ENCODE data around the gene KRT73. TPM values are rescaled to one million over a fixed set of nuclear protein-coding genes. Genes with fewer than 3 reads are reported as not detected.
"Not testable (repeated sequence)": the region's sequence is repeated elsewhere in the genome, so short reads cannot be mapped to it uniquely, and the experiment has no call there.

The KRT73 gene
- total RNA-seq, 2 experiments from 2014 or later: not detected

DNA sequence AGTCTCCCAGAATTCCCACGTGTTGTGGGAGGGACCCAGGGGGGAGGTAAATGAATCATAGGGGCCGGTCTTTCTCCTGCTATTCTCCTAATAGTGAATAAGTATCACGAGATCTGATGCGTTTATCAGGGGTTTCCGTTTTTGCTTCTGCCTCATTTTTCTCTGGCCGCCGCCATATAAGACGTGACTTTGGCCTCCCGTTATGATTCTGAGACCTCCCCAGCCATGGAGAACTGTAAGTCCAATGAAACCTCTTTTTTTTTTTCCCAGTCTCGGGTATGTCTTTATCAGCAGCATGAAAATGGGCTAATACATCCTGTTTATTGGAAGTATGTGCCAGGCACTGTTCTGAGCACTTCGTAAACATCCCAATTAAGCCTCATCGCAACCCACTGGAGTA is 17.9 kb downstream of the KRT73 start:
- DNase-seq (no peak), ATAC-seq (no peak)
- Mint-ChIP-seq H3K4me3 (no peak overlapping the region), H3K36me3 (no peaks in the 10 kb centered on the region), H3K27me3 (peaks cover 39% of the 10 kb centered on the region), H3K9me3 (ENCODE audit: low read depth) (no peaks in the 10 kb centered on the region), H3K4me1 (no peaks in the 10 kb centered on the region), H3K27ac (no peak overlapping the region)
- CTCF ChIA-PET: no interaction called here

DNA sequence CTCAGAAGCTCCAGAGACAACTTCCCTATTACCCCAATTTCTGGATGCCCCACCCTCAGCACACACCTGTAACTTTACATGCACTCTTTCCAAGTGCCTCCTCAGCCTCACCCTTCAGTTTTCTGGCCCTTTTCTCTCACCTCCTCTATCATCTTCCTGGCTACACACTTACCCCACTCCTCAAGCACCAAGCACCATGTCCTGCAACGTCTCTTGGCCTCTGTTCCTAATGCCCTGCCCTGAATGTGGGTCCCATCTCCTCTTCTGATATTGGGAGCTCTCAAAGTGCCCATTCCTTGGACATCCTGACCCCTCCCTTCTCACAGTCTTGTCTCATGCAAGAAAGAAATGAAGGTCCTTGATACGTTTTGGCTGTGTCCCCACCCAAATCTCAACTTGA is 18.3 kb downstream of the KRT73 start:
- CTCF ChIA-PET: no interaction called here
- peak; percentile 15 for DNase-seq
- Mint-ChIP-seq H3K4me3 (no peak overlapping the region), H3K4me1 (no peaks in the 10 kb centered on the region), H3K27me3 (peaks cover 39% of the 10 kb centered on the region), H3K27ac (no peak overlapping the region), H3K9me3 (ENCODE audit: low read depth) (no peaks in the 10 kb centered on the region), H3K36me3 (no peaks in the 10 kb centered on the region)
- ATAC-seq: no peak

DNA sequence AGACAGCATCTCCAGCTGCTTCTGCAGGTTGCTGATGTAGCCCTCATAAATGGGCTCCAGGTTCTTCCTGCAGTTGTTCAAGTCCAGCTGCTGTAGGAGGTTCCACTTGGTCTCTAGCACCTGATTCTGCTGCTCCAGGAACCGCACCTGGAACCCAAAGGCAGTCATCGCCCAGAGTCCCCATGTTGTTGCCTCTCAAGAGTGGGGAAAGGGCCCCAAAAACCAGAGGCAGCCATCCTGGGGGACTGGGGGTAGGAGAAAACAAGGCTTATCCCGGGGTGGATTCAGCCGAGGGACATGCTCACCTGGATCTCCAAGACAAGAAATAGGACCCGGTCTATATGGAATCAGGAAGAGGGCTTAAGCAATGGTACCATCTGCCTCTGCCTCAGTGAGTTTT is 19.4 kb downstream of the KRT73 start:
- Mint-ChIP-seq H3K27me3 (peaks cover 43% of the 10 kb centered on the region), H3K27ac (no peak overlapping the region), H3K36me3 (no peaks in the 10 kb centered on the region), H3K4me3 (no peak overlapping the region), H3K9me3 (ENCODE audit: low read depth) (no peaks in the 10 kb centered on the region), H3K4me1 (no peaks in the 10 kb centered on the region)
- DNase-seq (peak; percentile 36), ATAC-seq (no peak)
- CTCF ChIA-PET: no interaction called here

DNA sequence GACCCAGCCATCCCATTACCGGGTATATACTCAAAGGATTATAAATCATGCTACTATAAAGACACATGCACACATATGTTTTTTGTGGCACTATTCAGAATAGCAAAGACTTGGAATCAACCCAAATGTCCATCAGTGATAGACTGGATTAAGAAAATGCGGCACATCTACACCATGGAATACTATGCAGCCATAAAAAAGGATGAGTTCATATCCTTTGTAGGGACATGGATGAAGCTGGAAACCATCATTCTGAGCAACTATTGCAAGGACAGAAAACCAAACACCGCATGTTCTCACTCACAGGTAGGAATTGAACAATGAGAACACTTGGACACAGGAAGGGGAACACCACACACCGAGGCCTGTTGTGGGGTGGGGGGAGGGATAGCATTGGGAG is 24.1 kb downstream of the KRT73 start:
- H3K4me3 Mint-ChIP-seq; ATAC-seq; H3K9me3 Mint-ChIP-seq (ENCODE audit: low read depth); H3K36me3 Mint-ChIP-seq; CTCF ChIA-PET; H3K4me1 Mint-ChIP-seq; H3K27ac Mint-ChIP-seq; DNase-seq: not testable (repeated sequence)
- peaks cover 32% of the 10 kb centered on the region for H3K27me3 Mint-ChIP-seq

DNA sequence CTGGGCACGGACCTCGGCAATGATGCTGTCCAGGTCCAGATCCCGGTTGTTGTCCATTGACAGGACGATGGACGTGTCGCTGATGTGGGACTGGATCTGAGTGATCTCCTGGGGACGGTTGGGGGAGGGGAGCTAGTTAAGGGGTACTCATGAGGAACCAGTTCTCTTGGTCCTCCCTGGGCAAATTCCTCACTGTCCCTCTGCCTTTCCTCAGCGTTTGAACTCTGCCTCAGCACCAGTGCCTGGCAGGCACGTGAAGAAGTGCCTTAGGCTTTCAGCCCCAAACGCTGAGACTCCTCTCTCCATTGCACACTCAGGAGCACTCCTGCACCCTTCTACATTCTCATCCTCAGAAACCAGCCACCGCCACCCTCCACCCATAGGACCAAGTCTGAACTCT is 26.8 kb downstream of the KRT73 start:
- Mint-ChIP-seq H3K4me1 (peaks cover 2% of the 10 kb centered on the region), H3K36me3 (no peaks in the 10 kb centered on the region), H3K4me3 (no peak overlapping the region), H3K27ac (no peak overlapping the region), H3K9me3 (ENCODE audit: low read depth) (no peaks in the 10 kb centered on the region), H3K27me3 (peaks cover 20% of the 10 kb centered on the region)
- CTCF ChIA-PET: interaction anchor here (24.3 kb wide), 1 partner anchor 284 kb away, joined by 459 read pairs; no protein-coding TSS in a partner anchor
- ATAC-seq (no peak), DNase-seq (no peak)

DNA sequence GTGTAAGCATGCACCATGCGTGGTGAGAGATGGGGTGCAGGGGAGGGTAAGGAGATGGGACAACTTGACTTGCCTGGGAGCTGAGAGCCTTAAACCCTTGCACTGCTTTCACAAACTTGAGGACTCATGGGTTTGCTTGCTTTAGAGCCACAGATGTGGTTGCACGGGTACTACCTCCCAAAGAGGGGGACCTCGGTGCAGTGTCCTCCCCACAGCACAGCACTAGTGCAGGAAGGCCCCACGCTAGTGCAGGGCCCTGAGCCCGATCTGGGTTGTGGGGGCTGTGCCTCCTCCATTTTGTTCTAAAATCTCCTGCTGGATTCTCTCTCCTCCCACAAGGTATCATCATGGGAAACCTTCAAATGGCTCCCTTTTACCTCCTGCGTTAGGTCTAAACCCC is 28.3 kb downstream of the KRT73 start:
- Mint-ChIP-seq H3K4me3 (no peak overlapping the region), H3K9me3 (ENCODE audit: low read depth) (no peaks in the 10 kb centered on the region), H3K36me3 (no peaks in the 10 kb centered on the region), H3K27me3 (peaks cover 15% of the 10 kb centered on the region), H3K27ac (no peak overlapping the region), H3K4me1 (peaks cover 14% of the 10 kb centered on the region)
- CTCF ChIA-PET: interaction anchor here (24.3 kb wide), 1 partner anchor 285 kb away, joined by 459 read pairs; no protein-coding TSS in a partner anchor
- DNase-seq (no peak), ATAC-seq (no peak)

DNA sequence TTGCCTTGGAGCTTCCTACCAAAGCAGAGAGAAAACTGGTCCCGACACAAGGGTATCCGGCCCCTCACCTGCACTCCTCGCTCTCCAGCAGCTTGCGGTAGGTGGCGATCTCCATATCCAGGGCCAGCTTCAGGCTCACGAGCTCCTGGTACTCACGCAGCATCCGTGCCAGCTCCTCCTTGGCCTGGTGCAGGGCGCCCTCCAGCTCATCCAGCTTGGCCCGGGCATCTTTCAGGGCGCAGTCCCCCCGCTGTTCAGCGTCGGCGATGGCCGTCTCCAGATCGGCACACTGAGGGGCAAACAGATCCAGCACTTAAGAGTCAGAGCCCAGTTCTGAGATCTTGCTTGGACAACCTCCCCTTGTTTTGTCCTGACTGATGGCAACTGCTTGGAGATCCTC is 30.8 kb downstream of the KRT73 start:
- Mint-ChIP-seq H3K9me3 (ENCODE audit: low read depth) (no peaks in the 10 kb centered on the region), H3K36me3 (no peaks in the 10 kb centered on the region), H3K4me3 (no peak overlapping the region), H3K27ac (no peak overlapping the region), H3K27me3 (peaks cover 2% of the 10 kb centered on the region), H3K4me1 (peaks cover 14% of the 10 kb centered on the region)
- DNase-seq (no peak), ATAC-seq (no peak)
- CTCF ChIA-PET: interaction anchor here (1.4 to 24.3 kb wide), 2 partner anchors 10 to 288 kb away, joined by 4 to 459 read pairs; no protein-coding TSS in a partner anchor

DNA sequence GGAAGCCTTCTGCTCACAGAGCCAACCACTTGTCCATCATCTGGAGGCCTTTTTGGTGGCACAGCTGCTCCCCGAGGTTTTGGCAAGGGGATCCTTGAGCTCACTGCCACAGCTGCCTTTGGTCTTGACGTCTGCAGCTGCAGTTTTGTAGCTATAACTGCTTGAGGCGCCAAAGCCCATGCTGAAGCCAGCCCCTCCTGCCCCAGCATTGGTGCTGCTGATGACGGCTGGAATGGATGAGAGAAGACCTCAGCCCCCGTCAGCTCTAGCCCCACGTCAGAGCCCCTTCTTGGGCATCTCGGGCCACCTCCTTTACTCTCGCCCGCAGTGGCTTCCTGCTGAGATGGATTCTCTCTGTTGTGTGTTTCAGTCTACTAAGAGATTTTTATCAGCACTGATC is 32.4 kb downstream of the KRT73 start:
- Mint-ChIP-seq H3K4me1 (peaks cover 14% of the 10 kb centered on the region), H3K4me3 (no peak overlapping the region), H3K36me3 (no peaks in the 10 kb centered on the region), H3K27ac (no peak overlapping the region), H3K9me3 (ENCODE audit: low read depth) (no peaks in the 10 kb centered on the region), H3K27me3 (no peaks in the 10 kb centered on the region)
- ATAC-seq (peak; percentile 67), DNase-seq (peak; percentile 61)
- CTCF ChIA-PET: interaction anchor here (0.6 to 24.3 kb wide), 9 partner anchors 9 to 401 kb away, joined by 3 to 459 read pairs (median 3); no protein-coding TSS in a partner anchor

DNA sequence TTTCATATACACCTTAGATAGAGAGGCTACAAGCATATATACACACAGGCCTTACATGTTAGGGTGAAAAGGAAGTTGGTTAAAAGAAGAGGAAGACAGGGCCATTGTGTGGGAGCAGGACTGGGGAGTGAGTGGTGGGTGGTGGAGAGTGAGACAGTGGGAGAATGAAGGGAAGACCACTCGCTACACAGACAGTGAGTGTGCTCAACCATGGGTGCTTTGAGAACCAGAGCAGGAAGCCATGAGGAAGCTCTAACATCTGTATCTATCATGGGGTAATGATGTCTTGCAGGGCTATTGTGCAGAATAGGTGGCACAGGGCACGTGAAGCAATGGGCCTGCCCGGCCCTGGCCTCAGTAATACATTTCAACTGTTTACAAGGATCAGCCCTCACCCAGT is 33.3 kb downstream of the KRT73 start:
- no peaks in the 10 kb centered on the region for H3K36me3 Mint-ChIP-seq
- CTCF ChIA-PET: interaction anchor here (0.6 to 24.3 kb wide), 5 partner anchors 64 to 462 kb away, joined by 3 to 459 read pairs (median 3); no protein-coding TSS in a partner anchor
- H3K27ac Mint-ChIP-seq: no peak overlapping the region
- peaks cover 14% of the 10 kb centered on the region for H3K4me1 Mint-ChIP-seq
- no peaks in the 10 kb centered on the region for H3K9me3 Mint-ChIP-seq (ENCODE audit: low read depth)
- no peak overlapping the region for H3K4me3 Mint-ChIP-seq
- DNase-seq (no peak), ATAC-seq (no peak)
- no peaks in the 10 kb centered on the region for H3K27me3 Mint-ChIP-seq

DNA sequence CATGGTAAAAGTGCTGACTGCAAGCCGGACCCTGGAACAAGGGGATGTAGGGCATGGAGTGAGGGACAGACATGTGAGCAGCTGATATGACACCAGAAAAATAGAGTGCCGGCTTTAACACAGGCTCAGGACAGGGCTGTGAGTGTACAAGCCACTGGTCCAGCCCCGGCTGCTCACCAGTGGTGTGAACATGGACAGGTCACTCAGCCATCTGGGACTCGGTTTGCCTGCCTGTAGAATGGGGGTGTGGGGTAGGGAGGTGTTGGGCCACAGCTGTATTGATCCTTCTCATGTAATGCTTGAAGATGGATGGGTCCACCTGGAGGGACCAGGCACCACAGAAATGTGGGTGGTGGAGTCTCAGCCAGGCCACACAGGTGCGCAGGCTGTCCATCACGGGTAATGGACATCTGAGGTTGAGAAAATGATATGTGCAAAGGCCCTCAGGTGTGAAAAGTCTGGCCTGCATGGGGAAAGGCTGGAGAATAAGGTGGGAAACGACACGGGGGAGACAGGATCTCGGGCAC is 34.1 kb downstream of the KRT73 start:
- Mint-ChIP-seq H3K27me3 (no peaks in the 10 kb centered on the region), H3K9me3 (ENCODE audit: low read depth) (no peaks in the 10 kb centered on the region), H3K27ac (no peak overlapping the region), H3K4me1 (peaks cover 14% of the 10 kb centered on the region), H3K36me3 (no peaks in the 10 kb centered on the region), H3K4me3 (no peak overlapping the region)
- CTCF ChIA-PET: interaction anchor here (1.8 to 24.3 kb wide), 2 partner anchors 176 to 291 kb away, joined by 4 to 459 read pairs; no protein-coding TSS in a partner anchor
- no peak for DNase-seq
- ATAC-seq: no peak

DNA sequence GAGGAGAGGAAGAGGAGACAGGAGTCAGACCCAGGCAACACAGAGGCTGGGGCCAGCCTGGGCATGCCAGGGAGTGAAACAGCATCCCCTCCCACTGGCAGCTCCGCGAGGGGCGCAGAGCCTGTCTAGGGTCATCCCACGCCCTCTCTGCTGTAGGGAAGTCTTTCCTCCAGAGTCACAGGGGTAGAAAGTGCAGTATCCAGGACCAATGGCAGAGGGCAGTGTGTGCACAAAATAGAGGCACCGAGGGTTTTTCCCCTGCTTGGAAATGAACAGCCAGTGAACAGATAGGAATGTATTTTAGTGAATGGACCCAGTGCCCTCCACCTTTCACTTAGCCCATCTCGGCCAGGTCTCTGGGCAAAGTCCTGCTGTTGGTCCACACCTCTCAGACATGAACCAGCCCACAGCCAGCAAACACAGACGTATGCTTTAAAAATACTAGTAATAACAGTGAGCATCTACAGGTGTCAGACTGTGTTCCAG is 35.3 kb downstream of the KRT73 start:
- DNase-seq (peak; percentile 63), ATAC-seq (peak; percentile 58)
- peaks cover 14% of the 10 kb centered on the region for H3K4me1 Mint-ChIP-seq
- H3K9me3 Mint-ChIP-seq (ENCODE audit: low read depth): no peaks in the 10 kb centered on the region
- no peaks in the 10 kb centered on the region for H3K36me3 Mint-ChIP-seq
- H3K27me3 Mint-ChIP-seq: no peaks in the 10 kb centered on the region
- no peak overlapping the region for H3K27ac Mint-ChIP-seq
- no peak overlapping the region for H3K4me3 Mint-ChIP-seq
- CTCF ChIA-PET: interaction anchor here (1.0 to 24.3 kb wide), 4 partner anchors 9 to 292 kb away, joined by 4 to 459 read pairs (median 4); no protein-coding TSS in a partner anchor

DNA sequence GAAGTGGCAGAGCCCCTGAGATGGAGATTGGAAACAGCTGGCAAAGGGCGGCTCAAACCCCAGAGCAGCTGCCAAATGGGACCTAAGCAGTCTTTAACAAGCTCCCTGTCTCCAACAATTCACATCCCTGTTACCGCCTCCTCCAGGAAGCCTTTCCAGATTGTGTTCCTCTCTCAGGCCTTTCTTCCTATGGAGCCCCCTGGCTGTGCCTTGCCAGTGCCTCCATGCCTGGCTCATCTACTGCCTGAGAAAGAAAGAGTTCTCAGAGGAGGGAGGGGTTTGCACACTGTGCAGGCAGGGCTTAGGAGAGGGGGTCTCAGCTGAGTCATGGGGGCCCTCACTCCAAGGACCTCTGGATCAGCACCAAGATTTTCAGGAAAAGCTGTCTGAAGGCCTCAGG is 35.9 kb downstream of the KRT73 start:
- H3K36me3 Mint-ChIP-seq: no peaks in the 10 kb centered on the region
- CTCF ChIA-PET: interaction anchor here (0.7 to 24.3 kb wide), 3 partner anchors 8 to 293 kb away, joined by 3 to 459 read pairs (median 5); no protein-coding TSS in a partner anchor
- H3K9me3 Mint-ChIP-seq (ENCODE audit: low read depth): no peaks in the 10 kb centered on the region
- H3K27ac Mint-ChIP-seq: no peak overlapping the region
- peaks cover 3% of the 10 kb centered on the region for H3K27me3 Mint-ChIP-seq
- H3K4me1 Mint-ChIP-seq: peaks cover 14% of the 10 kb centered on the region
- ATAC-seq (no peak), DNase-seq (no peak)
- H3K4me3 Mint-ChIP-seq: no peak overlapping the region

DNA sequence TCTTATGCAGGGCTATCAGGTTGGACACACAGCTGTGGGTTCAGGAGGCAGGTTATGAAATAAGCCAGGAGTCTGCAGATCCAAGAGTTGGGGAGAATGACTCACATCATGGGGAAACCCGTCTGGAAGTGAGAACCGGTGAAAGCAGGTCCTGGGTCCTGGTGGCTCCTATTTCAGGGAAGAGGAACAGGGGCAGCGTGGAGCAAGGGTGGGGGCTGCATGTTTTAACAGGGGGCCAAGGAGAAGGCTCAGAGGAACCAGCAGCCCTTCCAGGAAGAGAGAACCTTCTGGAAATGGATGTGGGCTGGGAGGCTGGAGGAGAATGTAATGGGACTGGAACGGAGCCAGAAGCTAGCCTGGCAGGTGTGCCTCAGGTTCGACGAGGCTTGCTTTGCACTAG is 36.9 kb downstream of the KRT73 start:
- no peaks in the 10 kb centered on the region for H3K9me3 Mint-ChIP-seq (ENCODE audit: low read depth)
- CTCF ChIA-PET: interaction anchor here (24.3 kb wide), 1 partner anchor 294 kb away, joined by 459 read pairs; no protein-coding TSS in a partner anchor

DNA sequence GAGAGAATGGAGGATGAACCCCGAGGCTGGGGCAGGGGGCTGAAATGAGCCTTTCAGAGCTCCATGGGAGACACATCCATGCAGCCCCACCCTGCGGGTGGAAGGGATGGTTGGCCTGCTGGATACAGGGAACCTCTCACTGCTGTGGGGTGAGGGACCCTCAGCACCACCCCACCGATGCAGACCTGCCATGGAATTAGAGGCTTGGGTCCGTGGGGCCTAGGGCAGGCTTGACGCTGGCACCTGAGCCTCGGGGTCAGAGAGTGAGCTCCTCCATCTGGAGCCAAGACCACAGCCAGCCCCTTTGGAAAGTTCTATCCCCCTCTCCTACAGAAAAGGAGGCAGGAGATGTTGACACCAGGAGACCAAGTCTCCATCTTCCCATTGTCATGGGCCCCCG is 37.3 kb downstream of the KRT73 start:
- Mint-ChIP-seq H3K4me1 (peaks cover 7% of the 10 kb centered on the region), H3K9me3 (ENCODE audit: low read depth) (no peaks in the 10 kb centered on the region), H3K27me3 (peaks cover 11% of the 10 kb centered on the region), H3K4me3 (no peak overlapping the region), H3K36me3 (no peaks in the 10 kb centered on the region), H3K27ac (no peak overlapping the region)
- ATAC-seq (no peak), DNase-seq (no peak)
- CTCF ChIA-PET: interaction anchor here (1.6 to 24.3 kb wide), 2 partner anchors 185 to 294 kb away, joined by 4 to 459 read pairs; no protein-coding TSS in a partner anchor

More for the DNA sequence above, 36.9 kb downstream of the KRT73 start:
- ATAC-seq (no peak), DNase-seq (no peak)
- Mint-ChIP-seq H3K36me3 (no peaks in the 10 kb centered on the region), H3K4me1 (peaks cover 11% of the 10 kb centered on the region), H3K27ac (no peak overlapping the region), H3K4me3 (no peak overlapping the region), H3K27me3 (peaks cover 8% of the 10 kb centered on the region)

All from activated CD8-positive, alpha-beta memory T cell treated with anti-CD3 and anti-CD28 coated beads, Interleukin-2, amount 10 ng/mL, durations not matched to agents 7 days and 5 days (primary cell).